ENCODE results near the gene UNC13A.

DNA sequence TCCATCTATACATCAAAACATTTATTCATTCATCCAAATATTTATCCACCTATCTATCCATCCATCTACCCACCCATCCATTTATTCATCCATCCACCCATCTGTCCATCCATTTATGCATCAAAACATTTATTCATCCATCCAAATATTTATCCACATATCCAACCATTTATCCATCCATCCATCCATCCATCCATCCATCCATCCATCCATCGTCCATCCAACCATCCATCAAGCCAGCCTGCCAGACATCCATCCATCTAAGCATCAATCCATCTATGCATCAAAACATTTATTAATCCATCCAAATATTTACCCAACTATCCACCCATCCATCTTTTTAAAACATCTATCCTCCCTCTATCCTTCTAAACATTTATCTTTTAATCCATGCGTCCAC, 62.2 kb downstream of the UNC13A start:
- TF ChIP-seq, protein P1, sequence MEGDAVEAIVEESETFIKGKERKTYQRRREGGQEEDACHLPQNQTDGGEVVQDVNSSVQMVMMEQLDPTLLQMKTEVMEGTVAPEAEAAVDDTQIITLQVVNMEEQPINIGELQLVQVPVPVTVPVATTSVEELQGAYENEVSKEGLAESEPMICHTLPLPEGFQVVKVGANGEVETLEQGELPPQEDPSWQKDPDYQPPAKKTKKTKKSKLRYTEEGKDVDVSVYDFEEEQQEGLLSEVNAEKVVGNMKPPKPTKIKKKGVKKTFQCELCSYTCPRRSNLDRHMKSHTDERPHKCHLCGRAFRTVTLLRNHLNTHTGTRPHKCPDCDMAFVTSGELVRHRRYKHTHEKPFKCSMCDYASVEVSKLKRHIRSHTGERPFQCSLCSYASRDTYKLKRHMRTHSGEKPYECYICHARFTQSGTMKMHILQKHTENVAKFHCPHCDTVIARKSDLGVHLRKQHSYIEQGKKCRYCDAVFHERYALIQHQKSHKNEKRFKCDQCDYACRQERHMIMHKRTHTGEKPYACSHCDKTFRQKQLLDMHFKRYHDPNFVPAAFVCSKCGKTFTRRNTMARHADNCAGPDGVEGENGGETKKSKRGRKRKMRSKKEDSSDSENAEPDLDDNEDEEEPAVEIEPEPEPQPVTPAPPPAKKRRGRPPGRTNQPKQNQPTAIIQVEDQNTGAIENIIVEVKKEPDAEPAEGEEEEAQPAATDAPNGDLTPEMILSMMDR (IDR thresholded peaks at IDR 0.05): no peak
- TF ChIP-seq POLR2A (IDR thresholded peaks at IDR 0.05): no peak
